HG02938 (cell line): Measurements from ENCODE around the gene MYEF2.

Source experiments
- ATAC-seq: cut with Tn5 transposase; IDR thresholded peaks from one replicate; pipeline ENCODE4 v1.9.1; 2021; ENCODE audit warnings: mild to moderate bottlenecking, moderate library complexity; ENCODE audit not compliant: unreplicated experiment

MYEF2 gene

GRCh38 chr15:48089702-48090101, 88.4 kb downstream of the MYEF2 start:
- no peak for ATAC-seq

GRCh38 chr15:48087844-48088243, 90.3 kb downstream of the MYEF2 start:
- no peak for ATAC-seq

- no peak for ATAC-seq
Measured at GRCh38 chr15:48086576-48086975, 91.5 kb downstream of the MYEF2 start.

- ATAC-seq: no peak
Measured at GRCh38 chr15:48086133-48086532, 92.0 kb downstream of the MYEF2 start.

GRCh38 chr15:48085591-48085930, 92.5 kb downstream of the MYEF2 start:
- no peak for ATAC-seq

- ATAC-seq: no peak
Measured at GRCh38 chr15:48084759-48085590, 93.1 kb downstream of the MYEF2 start.
